ENCODE results near the gene DAZL.
A peak's percentile ranks its signal among the peaks of the same experiment; 100 is the strongest.
"Not testable (repeated sequence)": the region's sequence is repeated elsewhere in the genome, so short reads cannot be mapped to it uniquely, and the experiment has no call there.

DAZL gene

GRCh38 chr3:16604887-16605602 is at the start of gene DAZL:
TSS of gene DAZL (minus strand) at chr3:16605423. CDS start at chr3:16605205, 218 bp downstream.
- no peak for DNase-seq (ENCODE audit: low read depth)

- DNase-seq (ENCODE audit: low read depth), result no peak
Measured at GRCh38 chr3:16654976-16655375, 49.8 kb upstream of the DAZL start.

GRCh38 chr3:16653712-16654111 is 48.5 kb upstream of the DAZL start:
- DNase-seq (ENCODE audit: low read depth), result no peak

- DNase-seq (ENCODE audit: low read depth), result no peak
Measured at GRCh38 chr3:16647668-16648067, 42.4 kb upstream of the DAZL start.

- no peak for DNase-seq (ENCODE audit: low read depth)
Measured at GRCh38 chr3:16639806-16640205, 34.6 kb upstream of the DAZL start.

- no peak for DNase-seq (ENCODE audit: low read depth)
Measured at GRCh38 chr3:16633948-16634347, 28.7 kb upstream of the DAZL start.

- no peak for DNase-seq (ENCODE audit: low read depth)
Measured at GRCh38 chr3:16632395-16632794, 27.2 kb upstream of the DAZL start.

- no peak for DNase-seq (ENCODE audit: low read depth)
Measured at GRCh38 chr3:16618721-16619120, 13.5 kb upstream of the DAZL start.

- not testable (repeated sequence) for DNase-seq (ENCODE audit: low read depth)
Measured at GRCh38 chr3:16617155-16617554, 11.9 kb upstream of the DAZL start.

- DNase-seq (ENCODE audit: low read depth), result no peak
Measured at GRCh38 chr3:16616083-16616482, 10.9 kb upstream of the DAZL start.

GRCh38 chr3:16614033-16615031 is 9.1 kb upstream of the DAZL start:
- no peak for DNase-seq (ENCODE audit: low read depth)

- DNase-seq (ENCODE audit: low read depth), result no peak
Measured at GRCh38 chr3:16609927-16610580, 4.8 kb upstream of the DAZL start.

- DNase-seq (ENCODE audit: low read depth), result no peak
Measured at GRCh38 chr3:16608816-16609215, 3.6 kb upstream of the DAZL start.

GRCh38 chr3:16607718-16608117 is 2.5 kb upstream of the DAZL start:
- DNase-seq (ENCODE audit: low read depth), result no peak

GRCh38 chr3:16606398-16606797 is 1.2 kb upstream of the DAZL start:
- DNase-seq (ENCODE audit: low read depth), result no peak

- no peak for DNase-seq (ENCODE audit: low read depth)
Measured at GRCh38 chr3:16605966-16606365, 743 bp upstream of the DAZL start.

GRCh38 chr3:16604433-16604832 is 790 bp downstream of the DAZL start:
- no peak for DNase-seq (ENCODE audit: low read depth)

- no peak for DNase-seq (ENCODE audit: low read depth)
Measured at GRCh38 chr3:16601537-16602005, 3.7 kb downstream of the DAZL start.

GRCh38 chr3:16600780-16601536 is 4.3 kb downstream of the DAZL start:
- peak; percentile 62 for DNase-seq (ENCODE audit: low read depth)

- no peak for DNase-seq (ENCODE audit: low read depth)
Measured at GRCh38 chr3:16599694-16600093, 5.5 kb downstream of the DAZL start.

- DNase-seq (ENCODE audit: low read depth), result no peak
Measured at GRCh38 chr3:16596352-16597032, 8.7 kb downstream of the DAZL start.
